Esophagus muscularis mucosa (tissue), 4 donors: Measurements from ENCODE around the gene DLGAP4. TPM values are rescaled to one million over a fixed set of nuclear protein-coding genes. Genes with fewer than 3 reads are reported as not detected.

Experiments used
- DNase-seq: peaks from one replicate; pipeline ENCODE4 v3.0.0-alpha.2; 2017; ENCODE audit errors: extremely low spot score
- H3K27ac ChIP-seq, 4 donors: fragments of 200-600 bp; sonication (generic); replicated peaks in 1 of 4; 1 replicate in 3 of 4; 2 replicates in 1 of 4; pipeline ENCODE4 v1.5.1; 2016 to 2019; ENCODE audit warnings: mild to moderate bottlenecking in 1 of 4
- H3K27me3 ChIP-seq, 4 donors: fragments of 200-600 bp; sonication (generic); one replicate each; pipeline versions ENCODE4 v1.5.1 to v1.6.0; 2016 to 2019
- H3K36me3 ChIP-seq, 4 donors: fragments of 200-600 bp; sonication (generic); one replicate each; pipeline ENCODE4 v1.5.1; 2016 to 2019
- H3K4me1 ChIP-seq, 4 donors: fragments of 200-600 bp; sonication (generic); one replicate each; pipeline ENCODE4 v1.5.1; 2016 to 2019
- H3K4me3 ChIP-seq, 4 donors: fragments of 200-600 bp; sonication (generic); 1 replicate in 2 of 4; 2 replicates in 2 of 4; pipeline ENCODE4 v1.5.1; 2016 to 2019; ENCODE audit warnings: mild to moderate bottlenecking in 4 of 4, moderate library complexity in 1 of 4
- H3K9me3 ChIP-seq, 4 donors: fragments of 200-600 bp; sonication (generic); 1 replicate in 3 of 4; 2 replicates in 1 of 4; pipeline ENCODE4 v1.5.1; 2016 to 2019
- EP300 ChIP-seq: sonication (generic); formaldehyde crosslinking; IDR thresholded peaks from one replicate; pipeline ENCODE4 v1.6.1; 2017; ENCODE audit warnings: antibody characterized with exemption
- POLR2A ChIP-seq: fragments of 450-650 bp; IDR thresholded peaks from one replicate; pipeline ENCODE4 v1.6.1; 2017; ENCODE audit warnings: antibody characterized with exemption, moderate library complexity, mild to moderate bottlenecking, low read depth
- POLR2AphosphoS5 ChIP-seq, 2 donors: sonication (generic); formaldehyde crosslinking; IDR thresholded peaks; one replicate each; pipeline ENCODE4 v1.6.1; 2017; ENCODE audit warnings: antibody characterized with exemption in 2 of 2
- WGBS: methylation state at CpG from one replicate; pipeline ENCODE4 v1.1.5; 2018; 5-methylcytosine and 5-hydroxymethylcytosine counted together
- intact Hi-C: fragments of 100-400 bp; cut with DNase I; formaldehyde crosslinking; loops from one replicate; pipeline ENCODE4 v1.15.1; 2023
- total RNA-seq, 4 donors: library from RNA; depleted of rRNA; stranded (reverse); fragments of >200 nt; gene quantifications; one replicate each; pipeline versions ENCODE4 v1.1.0 to v1.2.1, GENCODE V29; 2016
- TF ChIP-seq, protein P1 (sequence below), 3 experiments: fragments of 200-600 bp in 2 of 3; fragments of 450-650 bp in 1 of 3; sonication (generic) in 2 of 3; IDR thresholded peaks; one replicate each; pipeline ENCODE4 v1.5.1; 2017 to 2019; ENCODE audit warnings: antibody characterized with exemption in 3 of 3, mild to moderate bottlenecking in 2 of 3, moderate library complexity in 1 of 3

The DLGAP4 gene
- total RNA-seq, 4 donors from 2014 or later: 43.6 to 90.0 (median 48.8) TPM

DNA sequence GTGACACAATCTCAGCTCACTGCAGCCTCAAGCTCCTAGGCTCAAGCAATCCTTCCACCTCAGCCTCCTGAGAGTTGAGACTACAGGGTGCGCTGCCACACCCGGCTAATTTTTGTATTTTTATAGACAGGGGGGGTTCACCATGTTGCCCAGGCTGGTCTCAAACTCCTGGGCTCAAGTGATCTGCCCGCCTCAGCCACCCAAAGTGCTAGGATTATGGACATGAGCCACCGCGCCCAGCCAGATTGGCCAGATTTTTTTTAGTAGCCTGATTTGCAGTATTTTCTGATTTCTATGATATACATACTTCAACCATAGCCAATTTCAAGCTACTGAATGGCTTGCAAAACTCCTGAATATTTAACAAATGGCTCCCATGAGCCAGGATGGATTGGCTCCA lies 21.4 kb upstream of the DLGAP4 start:
- Histone ChIP-seq H3K27me3 (peaks cover 0 to 31% (median 0%) of the 10 kb centered on the region in 4 donors), H3K4me3 (no peak overlapping the region), H3K9me3 (peaks cover 0 to 6% (median 3%) of the 10 kb centered on the region in 4 donors), H3K4me1 (no peaks in the 10 kb centered on the region), H3K36me3 (no peaks in the 10 kb centered on the region), H3K27ac (no peak overlapping the region)
- TF ChIP-seq POLR2AphosphoS5 (IDR thresholded peaks at IDR 0.05) (no peak), POLR2A (no peak), EP300 (no peak)
- TF ChIP-seq, protein P1, sequence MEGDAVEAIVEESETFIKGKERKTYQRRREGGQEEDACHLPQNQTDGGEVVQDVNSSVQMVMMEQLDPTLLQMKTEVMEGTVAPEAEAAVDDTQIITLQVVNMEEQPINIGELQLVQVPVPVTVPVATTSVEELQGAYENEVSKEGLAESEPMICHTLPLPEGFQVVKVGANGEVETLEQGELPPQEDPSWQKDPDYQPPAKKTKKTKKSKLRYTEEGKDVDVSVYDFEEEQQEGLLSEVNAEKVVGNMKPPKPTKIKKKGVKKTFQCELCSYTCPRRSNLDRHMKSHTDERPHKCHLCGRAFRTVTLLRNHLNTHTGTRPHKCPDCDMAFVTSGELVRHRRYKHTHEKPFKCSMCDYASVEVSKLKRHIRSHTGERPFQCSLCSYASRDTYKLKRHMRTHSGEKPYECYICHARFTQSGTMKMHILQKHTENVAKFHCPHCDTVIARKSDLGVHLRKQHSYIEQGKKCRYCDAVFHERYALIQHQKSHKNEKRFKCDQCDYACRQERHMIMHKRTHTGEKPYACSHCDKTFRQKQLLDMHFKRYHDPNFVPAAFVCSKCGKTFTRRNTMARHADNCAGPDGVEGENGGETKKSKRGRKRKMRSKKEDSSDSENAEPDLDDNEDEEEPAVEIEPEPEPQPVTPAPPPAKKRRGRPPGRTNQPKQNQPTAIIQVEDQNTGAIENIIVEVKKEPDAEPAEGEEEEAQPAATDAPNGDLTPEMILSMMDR (IDR thresholded peaks at IDR 0.05): no peak
- no peak for DNase-seq
- intact Hi-C loops: no loop called here
- 95% methylated on average over 5 of the region's 5 CpGs for WGBS

- Histone ChIP-seq H3K36me3 (no peaks in the 10 kb centered on the region), H3K4me3 (no peak overlapping the region), H3K27ac (no peak overlapping the region), H3K9me3 (peaks cover 0 to 6% (median 3%) of the 10 kb centered on the region in 4 donors), H3K4me1 (no peaks in the 10 kb centered on the region), H3K27me3 (peaks cover 0 to 20% (median 0%) of the 10 kb centered on the region in 4 donors)
- no peak for DNase-seq
- TF ChIP-seq POLR2A (no peak), EP300 (no peak), POLR2AphosphoS5 (IDR thresholded peaks at IDR 0.05) (no peak)
- TF ChIP-seq, protein P1 (IDR thresholded peaks at IDR 0.05): no peak
- WGBS: 62% methylated on average over 9 of the region's 11 CpGs
- intact Hi-C loops: no loop called here
Measured at GRCh38 chr20:36285746-36286447, 20.2 kb upstream of the DLGAP4 start.

DNA sequence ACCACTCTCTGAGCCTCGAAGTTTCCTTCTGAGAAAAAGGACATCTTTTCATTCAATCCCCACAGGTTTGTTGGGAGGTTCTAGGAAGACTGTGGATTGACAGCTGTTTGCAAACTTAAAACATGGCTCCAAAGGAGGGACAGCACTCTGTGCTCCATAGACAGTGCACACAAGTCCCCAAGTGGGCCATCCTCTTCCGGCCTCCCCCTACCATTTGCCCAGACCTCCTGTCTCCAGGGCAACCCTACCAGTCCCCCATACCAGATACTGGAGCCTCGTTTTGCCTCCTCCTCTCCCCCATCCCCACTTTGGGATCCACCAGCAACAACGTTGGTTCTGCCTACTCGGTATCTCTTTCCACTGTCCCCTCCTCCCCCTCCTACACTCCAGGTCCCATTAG lies 8.5 kb upstream of the DLGAP4 start:
- TF ChIP-seq POLR2A: no peak
- no peak for TF ChIP-seq EP300
- TF ChIP-seq POLR2AphosphoS5 (IDR thresholded peaks at IDR 0.05): no peak
- TF ChIP-seq, protein P1 (IDR thresholded peaks at IDR 0.05): no peak
- Histone ChIP-seq H3K4me3 (no peak overlapping the region), H3K27ac (no peak overlapping the region), H3K9me3 (no peaks in the 10 kb centered on the region), H3K36me3 (no peaks in the 10 kb centered on the region), H3K4me1 (no peaks in the 10 kb centered on the region), H3K27me3 (peaks cover 0 to 67% (median 5%) of the 10 kb centered on the region in 4 donors)
- intact Hi-C loops: no loop called here
- WGBS: 63% methylated on average over 5 of the region's 5 CpGs
- DNase-seq: no peak

DNA sequence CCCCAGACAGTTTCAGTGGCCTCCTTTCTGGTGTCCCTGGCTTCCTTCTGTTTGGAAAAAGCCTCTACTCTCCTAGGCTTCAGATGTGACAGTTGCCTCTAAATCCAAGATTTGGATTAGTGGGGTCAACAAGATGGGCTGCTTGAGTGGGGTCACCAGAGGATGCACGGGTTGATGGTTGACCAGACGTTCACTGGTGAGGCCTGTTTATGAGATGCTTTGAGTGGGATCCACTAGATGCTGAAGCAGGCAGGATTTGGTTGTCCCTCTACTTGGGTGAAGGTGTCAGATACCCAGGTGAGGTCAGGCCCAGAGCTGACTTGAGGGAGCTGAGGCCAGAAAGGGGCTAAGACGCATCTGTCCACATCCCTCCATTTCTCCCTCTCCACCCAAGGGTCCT lies 8.1 kb upstream of the DLGAP4 start:
- H3K36me3 ChIP-seq: no peaks in the 10 kb centered on the region
- intact Hi-C loops: no loop called here
- no peak for DNase-seq
- H3K4me1 ChIP-seq: no peaks in the 10 kb centered on the region
- no peak overlapping the region for H3K27ac ChIP-seq
- H3K27me3 ChIP-seq: peaks cover 0 to 71% (median 7%) of the 10 kb centered on the region in 4 donors
- H3K4me3 ChIP-seq: no peak overlapping the region
- WGBS: 93% methylated on average over 3 of the region's 3 CpGs
- H3K9me3 ChIP-seq: no peaks in the 10 kb centered on the region
- no peak for TF ChIP-seq POLR2A
- no peak for TF ChIP-seq EP300
- TF ChIP-seq, protein P1 (IDR thresholded peaks at IDR 0.05): no peak
- TF ChIP-seq POLR2AphosphoS5 (IDR thresholded peaks at IDR 0.05): no peak
